CD14-positive monocyte (primary cell): ENCODE results near the gene SIX6. TPM values are rescaled to one million over a fixed set of nuclear protein-coding genes. Genes with fewer than 3 reads are reported as not detected.

ENCODE experiments used
- DNase-seq, 3 donors: peaks; one replicate each; pipeline ENCODE4 v3.0.0-alpha.2; 2011 to 2022
- H2AFZ ChIP-seq: 2 replicates; pipeline ENCODE4 v1.6.0; 2012; ENCODE audit warnings: mild to moderate bottlenecking, low read depth, low read length, inconsistent platforms; ENCODE audit not compliant: insufficient read depth, poor library complexity, severe bottlenecking
- H3K27ac ChIP-seq, 2 donors: 1 replicate in 1 of 2; 2 replicates in 1 of 2; pipeline ENCODE4 v1.5.1; 2012 to 2013; ENCODE audit warnings: low read length in 2 of 2, control low read depth in 1 of 2, inconsistent platforms in 1 of 2, low read depth in 1 of 2, mild to moderate bottlenecking in 1 of 2
- H3K27me3 ChIP-seq, 2 donors: one replicate each; pipeline versions ENCODE4 v1.6.0 to v1.6.1; 2011 to 2013; ENCODE audit warnings: low read length in 2 of 2; ENCODE audit not compliant: control insufficient read depth in 2 of 2, insufficient read depth in 2 of 2
- H3K36me3 ChIP-seq, 2 donors: replicated peaks in 1 of 2; 1 replicate in 1 of 2; 2 replicates in 1 of 2; pipeline versions ENCODE4 v1.5.1 to v1.6.1; 2012 to 2013; ENCODE audit warnings: low read length in 2 of 2, control low read depth in 1 of 2, inconsistent platforms in 1 of 2, mild to moderate bottlenecking in 1 of 2; ENCODE audit not compliant: insufficient read depth in 2 of 2, control insufficient read depth in 1 of 2
- H3K4me1 ChIP-seq, 2 donors: 1 replicate in 1 of 2; 2 replicates in 1 of 2; pipeline versions ENCODE4 v1.5.1 to v1.6.1; 2012 to 2013; ENCODE audit warnings: low read length in 2 of 2, control low read depth in 1 of 2, inconsistent platforms in 1 of 2, mild to moderate bottlenecking in 1 of 2, moderate library complexity in 1 of 2; ENCODE audit not compliant: insufficient read depth in 2 of 2, control insufficient read depth in 1 of 2
- H3K4me2 ChIP-seq: replicated peaks from 2 replicates; pipeline ENCODE3; 2012; ENCODE audit warnings: low read length, moderate library complexity, mild to moderate bottlenecking; ENCODE audit not compliant: poor library complexity, severe bottlenecking; ENCODE audit errors: extremely low read depth
- H3K4me3 ChIP-seq, 3 experiments: fragments of 200-600 bp in 1 of 3; sonication (generic) in 1 of 3; replicated peaks in 1 of 3; 1 replicate in 2 of 3; 2 replicates in 1 of 3; pipeline ENCODE4 v1.5.1; 2011 to 2013; ENCODE audit warnings: low read length in 3 of 3, mild to moderate bottlenecking in 3 of 3, control low read depth in 2 of 3, low read depth in 2 of 3, inconsistent platforms in 1 of 3, moderate library complexity in 1 of 3
- H3K79me2 ChIP-seq: 2 replicates; pipeline ENCODE4 v1.6.0; 2012; ENCODE audit warnings: mild to moderate bottlenecking, control low read depth, inconsistent platforms, low read length, moderate library complexity; ENCODE audit not compliant: insufficient read depth
- H3K9ac ChIP-seq: 2 replicates; pipeline ENCODE4 v1.6.0; 2017; ENCODE audit warnings: low read length, mild to moderate bottlenecking; ENCODE audit not compliant: insufficient read depth, poor library complexity, severe bottlenecking
- H3K9me3 ChIP-seq, 2 donors: replicated peaks in 1 of 2; 1 replicate in 1 of 2; 2 replicates in 1 of 2; pipeline versions ENCODE4 v1.5.1 to v1.6.1; 2012 to 2013; ENCODE audit warnings: low read length in 2 of 2, control low read depth in 1 of 2; ENCODE audit not compliant: control insufficient read depth in 1 of 2, insufficient read depth in 1 of 2
- H4K20me1 ChIP-seq: 2 replicates; pipeline ENCODE4 v1.6.0; 2012; ENCODE audit warnings: mild to moderate bottlenecking, low read length, control low read depth, moderate library complexity; ENCODE audit not compliant: insufficient read depth
- H3K27ac Mint-ChIP-seq, 7 donors: one replicate each; pipeline ENCODE4 v1.8.0; 2020; ENCODE audit warnings: mild to moderate bottlenecking in 7 of 7, mixed read lengths in 7 of 7, moderate library complexity in 6 of 7, inconsistent platforms in 2 of 7
- H3K27me3 Mint-ChIP-seq, 3 donors: one replicate each; pipeline ENCODE4 v1.8.0; 2021 to 2022; ENCODE audit warnings: low read depth in 3 of 3, mild to moderate bottlenecking in 3 of 3, mixed read lengths in 3 of 3, moderate library complexity in 3 of 3, inconsistent platforms in 1 of 3
- H3K36me3 Mint-ChIP-seq, 2 donors: one replicate each; pipeline ENCODE4 v1.8.0; 2020; ENCODE audit warnings: mixed read lengths in 2 of 2, inconsistent platforms in 1 of 2, mild to moderate bottlenecking in 1 of 2
- H3K4me1 Mint-ChIP-seq: one replicate; pipeline ENCODE4 v1.8.0; 2020; ENCODE audit warnings: mild to moderate bottlenecking, mixed read lengths
- H3K4me3 Mint-ChIP-seq, 2 donors: one replicate each; pipeline ENCODE4 v1.8.0; 2020; ENCODE audit warnings: mild to moderate bottlenecking in 2 of 2, mixed read lengths in 2 of 2, moderate library complexity in 1 of 2
- H3K9me3 Mint-ChIP-seq, 7 donors: one replicate each; pipeline ENCODE4 v1.8.0; 2020 to 2022; ENCODE audit warnings: mixed read lengths in 7 of 7, mild to moderate bottlenecking in 6 of 7, moderate library complexity in 6 of 7, inconsistent platforms in 2 of 7
- WGBS: methylation state at CpG from one replicate; pipeline ENCODE4 v1.1.5; 2013; ENCODE audit warnings: missing lambda C conversion rate; ENCODE audit not compliant: insufficient coverage; 5-methylcytosine and 5-hydroxymethylcytosine counted together
- intact Hi-C, 2 donors: fragments of 100-400 bp; cut with micrococcal nuclease; formaldehyde crosslinking; loops; one replicate each; pipeline versions ENCODE4 v1.15.0 to v1.15.1; 2023
- polyA plus RNA-seq, 3 donors: library from polyadenylated mRNA; depleted of rRNA in 1 of 3; unstranded in 2 of 3; stranded (reverse) in 1 of 3; fragments of 300-500 nt in 2 of 3; fragments of >200 nt in 1 of 3; fragmentation: Illumina TruSeq in 2 of 3; gene quantifications; 1 replicate in 2 of 3; 2 replicates in 1 of 3; pipeline ENCODE4 v1.2.3, GENCODE V29; 2012 to 2021
- TF ChIP-seq, protein P1 (sequence below): fragments of 200-600 bp; IDR thresholded peaks from one replicate; pipeline ENCODE4 v1.8.0; 2022; ENCODE audit warnings: antibody characterized with exemption, mild to moderate bottlenecking

The SIX6 gene
- polyA plus RNA-seq, 3 donors, result not detected

DNA sequence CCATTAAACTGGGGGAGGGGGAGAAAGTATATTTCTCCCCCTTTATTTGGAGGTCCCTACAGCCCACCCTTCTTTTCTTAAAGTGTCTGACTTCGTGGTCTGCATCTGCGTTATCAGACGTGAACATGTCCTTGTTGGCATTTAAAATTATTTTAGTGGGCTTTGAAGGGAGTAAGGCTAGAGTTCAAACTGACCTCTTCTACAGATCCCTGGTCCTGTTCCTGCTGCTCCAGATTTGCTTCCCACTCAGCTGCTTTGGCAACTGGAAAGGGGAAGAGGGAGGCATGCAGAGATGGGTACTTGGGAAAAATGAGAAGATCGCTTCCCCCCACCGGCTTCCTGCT is 611 bp upstream of the SIX6 start:
- no peak overlapping the region for H2AFZ ChIP-seq
- H4K20me1 ChIP-seq, result no peaks in the 10 kb centered on the region
- peaks cover 2 to 52% of the 10 kb centered on the region in 2 donors for H3K9me3 ChIP-seq
- Mint-ChIP-seq H3K27ac (no peak overlapping the region), H3K4me3 (peak overlapping the region in 1 of 2 donors; percentile 76), H3K4me1 (peaks cover 10% of the 10 kb centered on the region), H3K9me3 (peaks cover 0 to 26% (median 22%) of the 10 kb centered on the region in 7 donors), H3K36me3 (peaks cover 1 to 2% of the 10 kb centered on the region in 2 donors), H3K27me3 (peaks cover 94 to 98% (median 97%) of the 10 kb centered on the region in 3 donors)
- H3K79me2 ChIP-seq, result no peaks in the 10 kb centered on the region
- no peak overlapping the region for H3K27ac ChIP-seq
- no peak overlapping the region for H3K9ac ChIP-seq
- H3K4me2 ChIP-seq, result no peak overlapping the region
- no peaks in the 10 kb centered on the region for H3K4me1 ChIP-seq
- H3K4me3 ChIP-seq, result no peak overlapping the region
- H3K36me3 ChIP-seq, result no peaks in the 10 kb centered on the region
- intact Hi-C loops, result no loop called here
- no peak for DNase-seq
- WGBS, result 0% methylated on average over 1 of the region's 5 CpGs
- TF ChIP-seq, protein P1, sequence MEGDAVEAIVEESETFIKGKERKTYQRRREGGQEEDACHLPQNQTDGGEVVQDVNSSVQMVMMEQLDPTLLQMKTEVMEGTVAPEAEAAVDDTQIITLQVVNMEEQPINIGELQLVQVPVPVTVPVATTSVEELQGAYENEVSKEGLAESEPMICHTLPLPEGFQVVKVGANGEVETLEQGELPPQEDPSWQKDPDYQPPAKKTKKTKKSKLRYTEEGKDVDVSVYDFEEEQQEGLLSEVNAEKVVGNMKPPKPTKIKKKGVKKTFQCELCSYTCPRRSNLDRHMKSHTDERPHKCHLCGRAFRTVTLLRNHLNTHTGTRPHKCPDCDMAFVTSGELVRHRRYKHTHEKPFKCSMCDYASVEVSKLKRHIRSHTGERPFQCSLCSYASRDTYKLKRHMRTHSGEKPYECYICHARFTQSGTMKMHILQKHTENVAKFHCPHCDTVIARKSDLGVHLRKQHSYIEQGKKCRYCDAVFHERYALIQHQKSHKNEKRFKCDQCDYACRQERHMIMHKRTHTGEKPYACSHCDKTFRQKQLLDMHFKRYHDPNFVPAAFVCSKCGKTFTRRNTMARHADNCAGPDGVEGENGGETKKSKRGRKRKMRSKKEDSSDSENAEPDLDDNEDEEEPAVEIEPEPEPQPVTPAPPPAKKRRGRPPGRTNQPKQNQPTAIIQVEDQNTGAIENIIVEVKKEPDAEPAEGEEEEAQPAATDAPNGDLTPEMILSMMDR, result no peak
- peaks cover 90 to 100% of the 10 kb centered on the region in 2 donors for H3K27me3 ChIP-seq

DNA sequence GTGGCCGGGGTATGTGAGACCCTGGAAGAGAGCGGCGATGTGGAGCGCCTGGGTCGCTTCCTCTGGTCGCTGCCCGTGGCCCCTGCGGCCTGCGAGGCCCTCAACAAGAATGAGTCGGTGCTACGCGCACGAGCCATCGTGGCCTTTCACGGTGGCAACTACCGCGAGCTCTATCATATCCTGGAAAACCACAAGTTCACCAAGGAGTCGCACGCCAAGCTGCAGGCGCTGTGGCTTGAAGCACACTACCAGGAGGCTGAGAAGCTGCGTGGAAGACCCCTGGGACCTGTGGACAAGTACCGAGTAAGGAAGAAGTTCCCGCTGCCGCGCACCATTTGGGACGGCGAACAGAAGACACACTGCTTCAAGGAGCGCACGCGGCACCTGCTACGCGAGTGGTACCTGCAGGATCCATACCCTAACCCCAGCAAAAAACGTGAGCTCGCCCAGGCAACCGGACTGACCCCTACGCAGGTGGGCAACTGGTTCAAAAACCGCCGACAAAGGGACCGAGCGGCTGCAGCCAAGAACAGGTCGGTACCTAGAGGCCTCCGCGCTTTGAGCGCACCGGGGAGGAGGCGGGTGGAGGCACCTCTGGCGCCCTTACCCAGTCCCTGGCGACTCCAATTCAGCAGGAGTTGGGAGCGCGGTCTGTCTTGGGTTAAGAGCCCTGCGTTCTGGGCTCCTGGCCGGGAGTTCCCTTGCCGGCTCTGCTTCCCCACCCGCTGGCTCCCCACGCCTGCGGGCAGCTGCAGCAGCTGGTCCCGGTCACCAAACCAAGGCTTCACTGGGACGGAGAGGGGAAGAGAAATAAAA is 700 bp downstream of the SIX6 start:
- DNase-seq, result no peak
- Mint-ChIP-seq H3K27me3 (peaks cover 97 to 99% (median 98%) of the 10 kb centered on the region in 3 donors), H3K27ac (no peak overlapping the region), H3K4me1 (peaks cover 14% of the 10 kb centered on the region), H3K36me3 (peaks cover 1 to 2% of the 10 kb centered on the region in 2 donors), H3K4me3 (peak overlapping the region in 1 of 2 donors; percentile 80), H3K9me3 (peaks cover 0 to 28% (median 27%) of the 10 kb centered on the region in 7 donors)
- intact Hi-C loops, result no loop called here
- Histone ChIP-seq H3K36me3 (no peaks in the 10 kb centered on the region), H3K4me2 (no peak overlapping the region), H3K9me3 (peaks cover 2 to 56% of the 10 kb centered on the region in 2 donors), H2AFZ (no peak overlapping the region), H3K4me3 (no peak overlapping the region), H3K27ac (no peak overlapping the region), H3K79me2 (no peaks in the 10 kb centered on the region), H3K4me1 (peaks cover 1% of the 10 kb centered on the region in 2 donors), H4K20me1 (no peaks in the 10 kb centered on the region), H3K27me3 (peaks cover 93 to 100% of the 10 kb centered on the region in 2 donors), H3K9ac (no peak overlapping the region)
- WGBS, result 4% methylated on average over 52 of the region's 58 CpGs
- TF ChIP-seq, protein P1, result no peak
